ENCODE measurements around the gene SHROOM3. TPM values are rescaled to one million over a fixed set of nuclear protein-coding genes. Genes with fewer than 3 reads are reported as not detected.

The SHROOM3 gene
- total and polyA plus RNA-seq, 8 donors = 13.5 to 96.9 (median 16.9) TPM

DNA sequence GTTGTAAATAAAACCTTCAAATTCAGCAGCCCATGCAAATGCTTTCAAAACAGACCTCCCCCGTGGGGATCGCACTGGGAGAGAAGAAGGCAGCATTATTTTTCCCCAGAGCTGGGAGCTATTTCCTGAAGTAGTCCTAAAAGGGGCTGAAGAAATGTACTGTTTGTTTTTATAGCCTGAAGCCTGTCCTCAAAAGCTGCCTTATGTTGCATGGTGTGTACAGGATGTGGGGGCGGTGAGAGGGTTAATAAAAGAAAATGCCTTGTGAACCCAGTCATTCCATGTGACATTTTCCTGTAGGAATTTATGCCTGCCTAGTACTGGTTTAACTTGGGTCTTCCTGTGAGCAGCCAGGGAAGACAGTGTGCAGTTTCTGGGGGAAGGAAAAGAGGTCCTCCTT lies 318.8 kb downstream of the SHROOM3 start:
- no peak overlapping the region for H3K4me3 ChIP-seq
- intact Hi-C loops (cut with DNase I) = no loop called here
- ATAC-seq (peak; percentile 42), DNase-seq (peak in 1 of 4 donors; percentile 19)
- H3K4me1 ChIP-seq = peaks cover 3 to 7% of the 10 kb centered on the region in 2 donors
- no peaks in the 10 kb centered on the region for H3K27me3 ChIP-seq
- no peak for TF ChIP-seq CTCF (IDR thresholded peaks at IDR 0.05)
- H3K36me3 ChIP-seq = peaks cover 0 to 14% of the 10 kb centered on the region in 2 donors
- no peaks in the 10 kb centered on the region for H3K9me3 ChIP-seq
- peak overlapping the region; percentile 53 to 60 for H3K27ac ChIP-seq

DNA sequence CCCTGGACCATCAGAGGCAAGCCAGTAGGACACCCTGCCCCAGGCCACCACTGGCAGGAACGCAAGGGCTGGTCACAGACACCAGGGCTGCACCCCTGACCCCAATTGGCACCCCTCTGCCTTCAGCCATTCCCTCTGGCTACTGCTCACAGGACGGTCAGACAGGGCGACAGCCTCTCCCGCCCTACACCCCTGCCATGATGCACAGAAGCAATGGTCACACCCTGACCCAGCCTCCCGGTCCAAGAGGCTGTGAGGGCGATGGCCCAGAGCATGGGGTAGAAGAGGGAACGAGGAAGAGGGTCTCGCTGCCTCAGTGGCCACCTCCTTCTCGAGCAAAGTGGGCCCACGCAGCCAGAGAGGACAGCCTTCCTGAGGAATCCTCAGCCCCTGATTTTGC lies 319.4 kb downstream of the SHROOM3 start:
- H3K27me3 ChIP-seq = no peaks in the 10 kb centered on the region
- intact Hi-C loops (cut with DNase I) = no loop called here
- H3K4me1 ChIP-seq = peaks cover 3 to 7% of the 10 kb centered on the region in 2 donors
- peak overlapping the region; percentile 53 to 60 for H3K27ac ChIP-seq
- no peak for ATAC-seq
- no peak for TF ChIP-seq CTCF (IDR thresholded peaks at IDR 0.05)
- no peak for DNase-seq
- no peak overlapping the region for H3K4me3 ChIP-seq
- H3K36me3 ChIP-seq = peaks cover 0 to 14% of the 10 kb centered on the region in 2 donors
- H3K9me3 ChIP-seq = no peaks in the 10 kb centered on the region

- Histone ChIP-seq H3K4me1 (peaks cover 3 to 7% of the 10 kb centered on the region in 2 donors), H3K9me3 (no peaks in the 10 kb centered on the region), H3K4me3 (no peak overlapping the region), H3K36me3 (peaks cover 0 to 24% of the 10 kb centered on the region in 2 donors), H3K27ac (peak overlapping the region in 1 of 2 donors; percentile 19), H3K27me3 (no peaks in the 10 kb centered on the region)
- DNase-seq (no peak), ATAC-seq (no peak)
- TF ChIP-seq CTCF (IDR thresholded peaks at IDR 0.05) = no peak
- intact Hi-C loops (cut with DNase I) = no loop called here
These were observed 320.7 kb downstream of the SHROOM3 start for GRCh38 chr4:76755756-76756155.

- ATAC-seq (no peak), DNase-seq (no peak)
- H3K9me3 ChIP-seq = no peaks in the 10 kb centered on the region
- H3K4me3 ChIP-seq = no peak overlapping the region
- no peaks in the 10 kb centered on the region for H3K27me3 ChIP-seq
- intact Hi-C loops (cut with DNase I) = no loop called here
- peaks cover 3 to 7% of the 10 kb centered on the region in 2 donors for H3K4me1 ChIP-seq
- no peak for TF ChIP-seq CTCF (IDR thresholded peaks at IDR 0.05)
- H3K36me3 ChIP-seq = peaks cover 0 to 24% of the 10 kb centered on the region in 2 donors
- H3K27ac ChIP-seq = peak overlapping the region in 1 of 2 donors; percentile 27
These were observed 321.4 kb downstream of the SHROOM3 start for GRCh38 chr4:76756416-76756815.

DNA sequence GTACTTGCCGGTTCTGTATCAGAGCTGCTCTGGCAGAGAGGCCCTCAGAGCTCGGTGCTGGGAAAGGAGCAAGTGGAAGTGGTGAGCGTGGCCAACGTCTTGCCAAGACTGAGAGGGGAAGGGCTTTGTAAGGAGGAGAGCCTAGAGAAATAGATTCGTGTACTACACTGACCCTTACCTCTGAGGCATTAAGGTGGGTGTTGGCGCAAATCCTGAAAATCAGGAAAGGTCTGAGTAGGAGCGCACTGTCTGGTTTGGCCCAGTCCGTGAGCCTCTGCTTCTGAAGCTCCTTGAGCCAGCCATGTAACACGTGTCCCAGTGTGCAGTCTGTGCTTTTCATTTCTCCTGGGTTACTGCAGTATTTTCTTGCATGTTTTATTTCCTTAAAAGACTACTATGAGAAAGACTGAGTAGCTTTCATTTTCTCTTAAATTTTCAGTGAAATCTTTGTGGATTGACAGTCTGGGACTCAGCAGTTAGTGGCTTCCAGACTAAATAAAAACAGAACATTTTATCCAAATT lies 322.4 kb downstream of the SHROOM3 start:
- intact Hi-C loops (cut with DNase I) = no loop called here
- no peak for ATAC-seq

More for the DNA sequence above, 322.4 kb downstream of the SHROOM3 start:
- Histone ChIP-seq H3K27me3 (no peaks in the 10 kb centered on the region), H3K4me3 (no peak overlapping the region), H3K27ac (peak overlapping the region in 1 of 2 donors; percentile 28), H3K36me3 (peaks cover 0 to 24% of the 10 kb centered on the region in 2 donors), H3K4me1 (peaks cover 3 to 7% of the 10 kb centered on the region in 2 donors), H3K9me3 (no peaks in the 10 kb centered on the region)
- TF ChIP-seq CTCF (IDR thresholded peaks at IDR 0.05) = no peak
- no peak for DNase-seq

Measured in left lung (tissue), 10 donors.